IMR-90 (cell line): ENCODE measurements around the gene FOXK1. TPM values are rescaled to one million over a fixed set of nuclear protein-coding genes. Genes with fewer than 3 reads are reported as not detected.

ENCODE experiments used
- BHLHE40 ChIP-seq: fragments of 150-350 bp; IDR thresholded peaks from 2 replicates; pipeline ENCODE4 v1.6.1; 2016; ENCODE audit warnings: mild to moderate bottlenecking, low read depth, low read length
- FOS ChIP-seq: fragments of 150-350 bp; IDR thresholded peaks from 2 replicates; pipeline ENCODE4 v1.6.1; 2016; ENCODE audit warnings: low read depth, low read length
- MAZ ChIP-seq: IDR thresholded peaks from 2 replicates; pipeline ENCODE4 v1.6.1; 2012; ENCODE audit warnings: low read depth, mild to moderate bottlenecking, low read length, improper control_type of control experiment, moderate library complexity, borderline replicate concordance
- MXI1 ChIP-seq: IDR thresholded peaks from 2 replicates; pipeline ENCODE4 v1.6.1; 2012; ENCODE audit warnings: low read depth, mild to moderate bottlenecking, low read length, moderate library complexity, borderline replicate concordance
- NFE2L2 ChIP-seq: fragments of 150-350 bp; IDR thresholded peaks from 2 replicates; pipeline ENCODE4 v1.6.1; 2016; ENCODE audit warnings: low read depth, mild to moderate bottlenecking, low read length
- POLR2A ChIP-seq: IDR thresholded peaks from 2 replicates; pipeline ENCODE4 v1.6.1; 2012; ENCODE audit warnings: mild to moderate bottlenecking, low read depth, low read length
- USF2 ChIP-seq: fragments of 150-350 bp; IDR thresholded peaks from 2 replicates; pipeline ENCODE4 v1.6.1; 2017; ENCODE audit warnings: mild to moderate bottlenecking, antibody characterized with exemption, low read length, low read depth
- polyA plus RNA-seq, 3 experiments: library from polyadenylated mRNA; depleted of rRNA; stranded (reverse); fragments of >200 nt; gene quantifications; 2 replicates each; pipeline ENCODE4 v1.2.3, GENCODE V29; 2012; ENCODE audit warnings: low replicate concordance in 1 of 3
- total RNA-seq: library from RNA; depleted of rRNA; stranded (reverse); fragments of >200 nt; gene quantifications from 2 replicates; pipeline ENCODE4 v1.2.3, GENCODE V29; 2012

FOXK1 gene
- total and polyA plus RNA-seq, 2 of the 4 experiments (the other 2 are of a cell fraction) = 4.3 to 8.8 TPM

- peak; percentile 98 for TF ChIP-seq USF2
- TF ChIP-seq MAZ = peak; percentile 68; the same call in 1 of the 2 replicates
- TF ChIP-seq NFE2L2 = no peak
- TF ChIP-seq MXI1 = peak; percentile 100
- TF ChIP-seq POLR2A = peak; percentile 72; the same call in 1 of the 2 replicates
- TF ChIP-seq FOS = peak; percentile 65
- peak; percentile 79; the same call in 1 of the 2 replicates for TF ChIP-seq BHLHE40
These were observed 40.2 kb upstream of the FOXK1 start (continued) for GRCh38 chr7:4641667-4642467.
